ENCODE data around the gene ARHGAP15.

ARHGAP15 gene

DNA sequence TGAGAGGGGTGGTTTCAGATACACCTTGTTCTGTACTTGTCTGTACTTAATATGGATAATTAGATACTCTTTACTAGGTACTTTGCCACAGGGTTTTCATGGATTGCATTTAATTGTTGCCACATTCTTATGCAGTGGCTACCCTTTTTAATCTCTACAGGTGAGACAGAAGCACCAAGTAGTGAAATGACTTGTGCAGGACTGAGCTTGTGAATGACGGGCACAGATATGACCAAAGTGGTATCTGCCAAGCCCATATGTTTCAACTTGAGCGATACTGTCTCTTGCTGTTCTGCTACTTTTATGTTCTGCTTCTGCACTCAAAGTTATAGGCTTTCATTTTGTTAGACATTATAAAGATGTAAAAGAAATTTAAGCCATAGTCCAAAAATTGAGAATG is 288.2 kb downstream of the ARHGAP15 start:
- no peak for DNase-seq

DNA sequence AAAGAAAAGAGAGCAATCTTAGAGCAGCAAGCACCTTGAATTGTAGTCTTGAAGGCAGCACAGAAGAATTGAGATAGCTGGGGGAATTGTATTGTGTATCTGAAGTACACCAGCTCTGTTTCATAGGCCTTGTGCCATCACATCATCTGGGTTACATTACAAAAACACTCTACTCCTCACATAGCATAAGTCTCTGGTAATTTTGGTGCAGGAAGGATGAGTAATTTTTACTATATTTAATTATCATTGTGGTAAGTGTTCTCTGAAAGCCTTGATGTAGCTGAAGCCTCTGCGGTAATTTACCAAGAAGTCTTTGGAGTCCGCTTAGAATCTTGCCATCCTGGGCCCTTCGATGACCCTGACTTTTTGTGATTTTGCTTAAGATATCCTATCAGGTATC is 291.1 kb downstream of the ARHGAP15 start:
- no peak for DNase-seq

DNA sequence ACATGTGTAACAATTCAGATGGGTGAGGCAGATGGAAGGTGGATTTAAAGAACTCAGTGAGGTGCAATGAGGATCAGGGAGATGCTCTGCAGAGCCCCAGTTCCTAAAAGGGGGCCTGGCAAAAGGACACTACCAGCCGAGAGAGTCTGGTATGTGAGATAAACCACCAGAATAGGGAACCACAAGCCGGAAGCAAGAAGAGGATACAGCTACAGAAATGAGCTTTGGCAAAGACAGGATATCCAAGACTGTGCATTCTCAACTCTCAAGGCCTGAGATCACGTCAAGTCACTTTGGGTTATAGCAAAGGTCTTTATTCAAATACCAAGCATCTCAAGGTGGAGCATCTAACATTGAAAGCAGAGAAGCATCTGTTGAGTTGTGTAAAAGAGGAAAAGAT is 293.5 kb downstream of the ARHGAP15 start:
- no peak for DNase-seq

DNA sequence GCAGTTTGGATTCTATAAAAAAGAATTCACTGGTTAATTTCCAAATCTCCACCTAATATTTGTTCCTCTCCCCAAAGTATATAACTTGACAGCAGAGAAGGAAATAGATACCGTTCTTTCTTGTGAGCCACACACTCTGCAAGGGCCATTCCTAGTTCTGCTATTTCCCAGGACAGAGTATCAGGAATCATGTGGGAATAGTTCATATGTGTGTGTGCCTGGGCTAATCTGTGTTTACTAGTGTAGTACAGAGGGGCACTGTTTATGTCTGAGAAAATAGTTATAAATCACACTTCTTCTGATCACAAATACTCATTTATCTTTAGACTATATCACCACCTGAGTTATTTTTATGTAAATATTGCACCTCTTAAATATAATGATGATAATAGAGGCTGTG is 296.7 kb downstream of the ARHGAP15 start:
- no peak for DNase-seq

DNA sequence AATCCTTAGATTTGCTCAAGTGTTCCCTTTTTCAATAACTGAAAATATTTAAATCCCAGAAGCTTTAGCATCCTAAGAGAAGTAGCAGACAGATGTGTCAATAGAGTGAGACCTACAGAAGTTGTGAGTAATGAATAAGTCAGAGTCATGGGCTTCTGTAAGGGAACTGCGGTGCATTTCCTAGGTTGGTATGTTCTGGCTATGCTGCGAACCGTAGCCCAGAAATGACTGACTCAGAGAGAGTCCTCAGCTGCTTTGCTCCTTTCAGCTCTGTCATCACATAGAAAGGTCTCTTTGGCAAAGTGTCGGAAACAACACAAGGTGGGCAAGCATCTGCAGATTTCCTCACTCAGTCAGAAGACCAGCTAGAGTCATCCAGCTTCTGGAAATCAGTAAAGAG is 297.1 kb downstream of the ARHGAP15 start:
- no peak for DNase-seq

DNA sequence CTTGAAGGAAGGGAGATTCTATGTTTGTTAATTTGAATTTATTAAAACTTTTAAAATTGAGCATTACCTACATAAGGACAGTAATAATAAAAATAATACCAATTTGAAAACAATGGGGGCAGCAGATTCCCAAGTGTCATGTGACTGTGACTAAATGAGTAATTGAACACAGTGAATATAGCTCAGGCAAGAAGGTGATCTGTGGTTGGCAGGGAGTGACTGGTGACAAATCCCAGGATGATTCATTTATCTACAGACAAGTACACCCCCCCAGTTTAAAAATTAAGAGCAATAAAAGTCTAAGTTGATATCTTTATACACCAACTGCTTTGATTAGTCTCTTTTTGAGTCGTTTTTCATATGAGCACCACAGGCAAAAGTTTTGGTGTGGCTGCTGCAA is 299.5 kb downstream of the ARHGAP15 start:
- DNase-seq: no peak

DNA sequence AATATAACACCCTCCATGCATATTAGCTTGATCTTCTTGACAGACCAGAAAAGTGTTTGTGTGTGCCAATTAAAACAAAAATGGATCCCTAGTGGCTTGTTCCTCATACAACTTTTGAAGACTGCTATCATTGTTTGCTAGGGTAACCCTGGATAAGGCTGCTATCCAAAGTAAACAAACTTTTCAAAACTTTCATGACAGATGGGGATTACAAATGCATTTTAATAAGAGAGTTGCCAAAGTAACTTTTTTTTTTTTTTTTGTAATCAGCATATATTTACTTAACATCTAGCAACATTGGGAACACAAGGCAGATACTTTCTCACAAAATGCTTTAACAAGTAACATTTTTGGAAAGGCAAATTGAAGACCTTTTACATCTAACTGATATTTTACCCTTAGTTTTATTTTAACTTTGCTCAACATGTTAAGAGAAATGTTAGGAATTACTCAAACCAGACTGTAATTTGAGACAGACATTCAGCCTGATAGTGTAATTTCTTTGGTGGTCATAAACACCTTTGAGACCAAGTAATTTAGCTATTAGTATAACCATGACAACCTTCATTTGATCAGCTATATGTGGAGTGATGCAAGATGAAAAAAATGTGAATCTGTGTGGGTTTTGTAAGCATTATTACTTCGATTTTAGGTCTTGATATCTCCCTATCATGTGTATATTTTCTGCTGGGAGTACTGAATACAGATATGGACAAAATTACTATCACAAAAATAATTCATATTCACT is 300.9 kb downstream of the ARHGAP15 start:
- no peak for DNase-seq

DNA sequence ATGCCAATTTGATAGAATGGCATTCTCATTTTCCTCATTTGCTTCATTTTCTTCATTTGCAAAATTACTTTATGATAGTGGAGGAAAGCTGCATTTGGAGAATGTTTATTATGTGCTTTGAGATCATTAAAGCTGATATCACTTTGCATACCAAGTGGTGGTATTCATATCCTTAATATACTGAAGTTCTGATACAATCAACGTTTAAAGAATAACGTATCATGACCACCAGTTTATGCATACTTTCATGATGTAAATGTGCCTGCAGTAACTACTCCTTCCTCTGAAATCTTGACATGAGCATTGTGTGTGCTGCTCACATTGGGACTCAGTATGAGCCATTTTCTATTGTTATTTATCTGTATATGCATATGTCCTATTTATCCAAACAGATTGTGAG is 302.1 kb downstream of the ARHGAP15 start:
- no peak for DNase-seq

DNA sequence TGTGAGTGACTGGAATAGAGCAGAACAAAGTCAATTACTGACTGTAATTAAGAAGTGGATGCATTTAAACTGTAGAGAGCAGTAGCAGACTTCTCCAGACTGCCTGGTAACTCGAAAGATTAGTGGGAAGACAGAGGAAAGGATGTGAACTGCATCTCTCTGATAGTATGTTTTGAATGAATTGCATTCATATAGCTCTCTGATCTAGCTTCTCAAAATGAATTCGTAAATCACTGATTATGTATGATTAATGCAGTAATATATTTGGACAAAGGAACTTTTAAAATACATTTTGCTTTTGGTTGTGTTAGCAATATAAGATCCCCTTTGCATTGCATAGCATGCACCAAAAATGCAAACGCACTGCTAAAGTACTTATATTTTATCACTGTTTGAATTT is 304.0 kb downstream of the ARHGAP15 start:
- no peak for DNase-seq

DNA sequence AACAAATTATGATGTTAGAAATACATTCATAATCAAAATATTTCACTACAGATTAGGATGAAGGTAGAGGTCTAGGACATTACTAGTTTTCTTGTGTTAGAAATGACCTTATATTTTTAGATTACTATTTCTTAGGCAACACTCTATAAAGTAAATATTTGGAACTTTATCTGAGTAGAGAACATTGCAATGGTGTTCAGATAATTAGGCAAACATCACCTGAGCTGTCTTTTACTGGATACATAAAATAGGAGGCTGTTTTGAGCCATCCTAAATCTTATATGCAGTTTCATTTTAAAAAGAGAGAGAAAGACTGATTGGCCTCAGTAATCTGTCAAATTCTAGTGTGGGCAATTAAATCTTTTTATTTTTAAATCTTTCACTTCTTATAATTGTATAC is 304.6 kb downstream of the ARHGAP15 start:
- no peak for DNase-seq

DNA sequence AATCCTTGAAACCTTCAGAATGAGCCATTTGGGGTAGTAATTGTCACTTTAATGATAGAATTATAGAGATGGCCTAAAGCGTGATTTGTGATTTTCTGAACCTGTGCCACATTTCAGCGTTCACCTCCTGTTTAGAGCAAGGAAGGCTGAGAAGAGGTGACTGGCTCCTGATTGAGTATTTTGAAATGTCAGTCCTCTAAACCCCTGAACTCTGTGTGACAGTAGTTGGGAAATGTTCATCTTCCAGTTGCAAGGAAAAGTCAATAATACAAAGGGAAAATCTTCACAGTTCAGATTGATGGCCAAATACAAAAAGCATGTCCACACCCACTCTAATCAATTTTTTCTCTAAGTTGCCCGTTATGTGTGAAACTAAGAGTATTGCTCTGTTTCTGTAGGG is 305.2 kb downstream of the ARHGAP15 start:
- DNase-seq: no peak

DNA sequence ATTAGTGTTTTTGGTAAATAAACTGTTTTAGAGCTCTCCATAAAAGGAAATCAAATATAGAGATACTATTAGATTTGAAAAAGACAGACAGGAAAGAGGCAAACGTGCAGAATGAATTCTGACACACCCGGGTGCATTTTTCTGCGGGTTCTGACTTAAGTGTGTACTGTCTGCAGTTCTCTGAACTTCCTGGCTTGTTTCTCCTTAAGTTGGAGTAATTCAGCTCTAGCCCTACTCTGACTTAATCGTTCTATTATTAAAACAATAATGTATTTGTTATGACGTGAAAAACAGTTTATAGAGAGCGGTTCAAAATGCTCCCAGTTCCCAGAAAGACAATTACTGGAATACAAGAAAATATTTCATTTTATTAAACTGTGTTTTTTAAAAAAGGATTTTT is 305.9 kb downstream of the ARHGAP15 start:
- DNase-seq: no peak

DNA sequence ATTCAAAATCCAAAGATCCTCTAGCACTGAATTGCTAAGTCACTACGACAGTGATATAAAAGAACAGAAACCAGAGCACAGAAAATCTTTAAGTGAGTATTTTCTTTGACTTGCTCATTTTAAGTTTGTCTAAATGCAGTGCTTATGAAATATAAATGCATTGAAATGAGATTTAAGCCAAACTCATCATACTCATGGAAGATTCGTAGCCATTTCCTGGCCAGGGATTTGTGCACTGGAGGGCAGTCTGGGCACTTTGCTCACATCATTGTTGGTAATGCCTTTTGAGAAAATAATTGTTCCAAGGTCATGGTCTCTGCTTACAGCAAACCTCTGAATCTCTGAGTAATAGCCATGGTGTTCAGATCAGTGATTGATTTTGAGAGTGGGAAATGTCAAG is 307.7 kb downstream of the ARHGAP15 start:
- DNase-seq: no peak

DNA sequence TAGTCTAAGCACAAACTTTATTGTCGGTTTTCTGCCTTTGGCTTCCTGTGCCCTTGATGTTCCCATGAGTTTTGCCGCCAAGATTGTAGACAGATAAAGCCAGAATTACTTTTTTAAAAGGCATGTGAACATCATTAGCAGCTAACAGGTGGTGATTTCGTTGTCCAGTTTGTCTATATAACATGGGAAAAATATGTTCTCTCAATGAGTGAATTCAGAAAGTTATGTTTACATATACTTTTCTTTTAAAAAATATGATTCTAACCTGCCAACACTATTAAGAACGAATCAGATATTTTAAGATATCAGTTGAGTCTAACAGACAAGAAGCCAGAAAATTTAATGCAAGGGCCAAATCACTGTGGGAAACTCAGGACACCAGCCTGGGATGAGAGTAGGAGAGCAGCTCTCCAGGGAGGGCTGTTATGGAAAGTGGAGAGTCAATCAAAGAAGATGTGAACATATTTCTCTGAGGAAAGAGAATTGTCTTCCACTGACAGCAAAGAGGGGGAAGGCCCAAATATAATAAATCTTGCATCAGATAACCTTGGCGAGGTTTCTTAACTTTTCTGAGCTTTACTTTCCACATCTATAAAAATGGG is 311.3 kb downstream of the ARHGAP15 start:
- no peak for DNase-seq

DNA sequence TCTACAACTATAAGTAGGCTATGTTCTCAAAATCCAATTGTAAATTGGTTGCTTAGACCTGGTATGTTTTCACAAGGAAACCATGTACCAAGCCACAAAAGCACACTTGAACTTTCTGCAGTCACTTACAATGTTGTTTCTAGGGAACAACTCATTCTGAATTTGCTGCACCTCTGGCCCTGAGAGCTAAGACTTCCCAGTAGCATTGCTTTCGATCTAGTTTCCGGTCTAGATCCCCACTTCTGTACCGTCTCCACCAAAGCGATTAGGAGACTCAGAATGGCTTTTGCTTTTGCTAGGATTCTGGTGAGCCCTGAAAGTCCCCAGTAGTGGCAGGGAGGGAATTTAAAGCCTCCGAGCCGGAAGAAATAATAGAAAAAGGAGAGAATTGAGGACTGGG is 313.0 kb downstream of the ARHGAP15 start:
- DNase-seq: no peak

DNA sequence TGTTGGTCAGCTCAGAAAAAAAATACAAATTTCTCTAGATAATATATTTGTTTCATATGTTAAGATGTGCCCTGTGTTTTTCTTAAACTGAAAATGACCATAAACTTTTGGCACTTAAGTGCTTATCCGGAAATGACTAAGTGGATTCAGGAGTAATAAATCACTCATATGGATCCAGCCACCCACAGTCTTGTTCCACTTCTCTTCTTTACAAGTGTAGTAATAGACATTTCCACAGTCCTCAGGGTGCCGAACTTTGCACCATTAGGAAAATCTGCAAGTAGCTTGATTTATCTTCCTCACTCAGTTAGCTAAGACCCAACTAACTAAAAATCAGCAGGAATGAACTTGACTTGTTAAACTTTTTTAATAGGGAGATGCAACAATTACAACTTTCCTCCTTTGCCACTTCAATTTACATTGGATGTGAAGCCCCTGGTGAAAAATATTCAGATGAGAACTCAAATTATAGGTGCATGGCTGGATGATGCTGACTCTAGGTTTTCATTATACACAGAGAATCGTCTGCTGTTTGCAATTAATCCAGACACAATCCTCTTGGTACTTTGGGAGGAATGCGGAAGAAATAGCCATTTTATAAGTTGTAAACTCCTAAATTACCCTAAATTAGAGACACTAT is 322.5 kb downstream of the ARHGAP15 start:
- no peak for DNase-seq

DNA sequence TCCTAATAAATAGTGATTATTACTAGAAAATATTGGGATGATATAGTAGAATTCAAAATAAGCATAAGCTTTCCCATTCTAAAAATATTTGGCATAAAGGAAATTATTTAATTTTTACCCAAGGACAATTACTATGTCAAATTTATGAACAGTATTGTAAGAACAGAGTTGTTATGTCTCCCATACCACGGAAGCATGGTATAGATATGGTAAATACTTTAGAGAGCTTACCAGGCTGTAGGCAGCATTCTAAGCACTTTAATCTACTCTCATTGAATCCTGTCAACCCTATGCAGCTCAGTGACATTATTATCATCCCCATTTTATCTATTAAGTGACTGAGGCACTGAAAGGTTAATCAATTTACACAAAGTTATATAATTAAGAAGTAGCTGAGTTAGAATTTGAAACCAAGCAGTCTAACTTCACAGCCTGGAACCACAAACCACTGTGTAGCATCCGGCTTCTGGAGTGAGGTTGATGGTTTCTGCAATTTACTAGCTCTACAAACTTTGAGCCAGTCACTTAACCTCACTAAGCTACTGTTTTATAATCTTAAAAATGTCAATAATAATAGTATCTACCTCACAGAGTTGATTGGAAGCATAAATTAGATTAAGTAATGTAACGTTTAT is 323.7 kb downstream of the ARHGAP15 start:
- DNase-seq: no peak

DNA sequence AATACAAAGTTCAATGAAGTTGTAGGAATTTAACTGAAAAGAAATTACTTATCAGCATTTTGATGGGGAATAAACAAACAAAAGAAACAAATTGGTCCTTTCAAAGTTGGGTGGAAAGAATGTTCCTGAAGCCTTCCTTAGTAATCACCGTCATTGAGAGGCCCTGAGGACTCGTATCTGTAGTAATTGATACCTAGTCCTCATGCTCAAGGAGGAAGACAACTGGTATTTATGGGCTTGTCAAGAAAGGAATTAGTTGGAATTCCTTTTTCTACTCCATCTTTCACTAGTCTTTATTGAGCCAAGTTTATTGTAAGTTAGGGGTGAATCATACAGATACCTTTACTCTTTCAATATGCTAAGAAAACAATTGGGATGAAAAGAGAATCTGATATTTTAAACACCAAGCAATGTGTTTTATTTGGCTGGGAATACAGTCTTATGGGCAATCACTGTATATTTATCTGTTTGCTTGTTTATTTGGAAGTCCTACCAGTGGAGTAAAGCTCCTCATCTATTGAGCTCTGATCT is 324.8 kb downstream of the ARHGAP15 start:
- no peak for DNase-seq

DNA sequence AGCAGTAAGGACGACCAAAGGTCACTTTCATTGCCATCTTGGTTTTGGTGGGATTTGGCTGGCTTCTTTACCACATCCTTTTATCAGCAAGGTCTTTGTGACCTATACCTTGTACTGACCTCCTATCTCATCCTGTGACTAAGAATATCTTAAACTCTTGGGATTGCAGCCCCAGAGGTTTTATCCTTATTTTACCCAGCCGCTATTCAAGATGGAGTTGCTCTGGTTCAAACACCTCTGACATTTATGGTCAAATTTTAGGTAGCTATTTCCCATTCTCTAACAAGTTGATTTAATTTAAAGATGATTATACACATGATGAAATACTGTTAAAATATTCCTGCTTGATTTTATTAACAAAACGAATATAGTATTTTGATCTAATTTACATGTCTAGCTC is 326.1 kb downstream of the ARHGAP15 start:
- no peak for DNase-seq

DNA sequence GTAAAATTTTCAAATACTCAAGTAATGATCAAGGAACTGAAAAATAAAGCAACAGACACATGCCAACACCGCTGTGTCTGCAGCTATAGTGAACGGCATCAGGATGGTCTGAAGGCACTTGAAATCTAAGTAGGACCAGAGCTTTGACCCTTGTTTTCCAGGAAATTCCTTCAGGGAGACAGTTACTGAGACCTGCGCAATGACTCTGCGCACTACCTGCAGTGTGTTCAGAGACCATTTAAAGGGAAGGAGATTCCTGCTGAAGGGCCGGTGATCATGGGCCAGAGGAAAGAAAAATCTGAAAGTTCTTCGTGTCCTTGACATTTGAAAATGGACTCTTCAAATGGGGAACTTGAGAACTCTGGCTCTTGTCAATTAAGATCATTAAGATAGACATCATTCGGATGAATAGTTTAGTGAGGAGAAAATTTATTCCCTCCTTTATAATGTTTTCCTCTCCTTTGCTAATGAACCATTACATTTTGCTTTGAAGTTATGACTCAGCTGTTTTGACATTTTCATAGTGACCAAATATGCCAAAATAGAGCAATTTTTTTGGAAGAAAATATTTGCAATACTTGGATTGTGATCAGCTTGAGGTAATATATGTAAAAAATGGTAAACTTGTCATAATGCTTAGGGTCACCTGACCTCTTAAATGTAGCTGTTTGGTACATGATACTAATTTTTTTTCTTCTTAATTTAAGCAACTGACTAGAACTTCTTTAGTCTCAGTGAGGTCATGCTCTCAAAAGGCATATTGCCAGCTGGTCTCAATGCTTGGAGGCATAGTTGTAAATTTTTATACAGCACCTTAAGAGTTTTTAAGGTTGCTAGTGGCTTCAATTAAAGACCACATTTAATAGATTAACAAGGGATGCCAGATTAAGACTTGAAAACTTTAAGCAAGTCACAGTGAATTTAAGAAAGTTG is 329.3 kb downstream of the ARHGAP15 start:
- no peak for DNase-seq

DNA sequence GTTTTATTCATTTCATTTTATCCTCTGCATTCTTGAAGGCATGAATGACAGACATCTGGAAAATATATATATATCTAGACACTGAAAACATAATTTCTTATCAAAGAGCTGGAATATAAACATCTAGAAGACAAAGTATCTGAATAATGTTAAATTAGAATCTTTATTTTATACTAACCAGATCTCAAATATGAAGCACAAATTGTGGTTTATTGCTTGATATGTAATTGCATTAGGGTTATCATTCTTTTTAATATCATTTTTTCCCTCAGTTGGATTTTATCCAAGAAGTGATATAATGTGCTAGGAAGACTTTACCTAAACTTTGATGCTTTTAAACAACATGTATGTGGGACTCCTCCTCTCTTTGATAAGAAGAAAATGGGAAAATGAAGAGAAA is 331.2 kb downstream of the ARHGAP15 start:
- DNase-seq: no peak

DNA sequence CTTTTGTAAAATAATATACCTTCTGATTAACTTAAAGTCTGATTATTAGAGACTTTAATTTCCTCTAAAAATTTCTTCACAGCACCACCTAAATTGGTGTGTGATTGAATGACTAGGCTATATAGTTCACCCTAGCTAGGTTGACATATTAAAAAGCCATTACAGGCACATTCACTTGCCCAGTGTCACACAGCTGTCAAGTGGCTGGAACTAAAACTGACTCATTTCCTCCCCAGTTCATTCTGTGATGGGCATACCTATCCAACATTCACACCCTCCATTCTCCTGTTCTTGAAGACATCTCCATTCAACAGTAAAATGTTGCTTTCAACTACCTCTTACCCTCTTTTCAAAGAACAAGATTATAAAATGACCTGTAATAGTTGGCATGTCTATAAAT is 334.5 kb downstream of the ARHGAP15 start:
- DNase-seq: no peak

DNA sequence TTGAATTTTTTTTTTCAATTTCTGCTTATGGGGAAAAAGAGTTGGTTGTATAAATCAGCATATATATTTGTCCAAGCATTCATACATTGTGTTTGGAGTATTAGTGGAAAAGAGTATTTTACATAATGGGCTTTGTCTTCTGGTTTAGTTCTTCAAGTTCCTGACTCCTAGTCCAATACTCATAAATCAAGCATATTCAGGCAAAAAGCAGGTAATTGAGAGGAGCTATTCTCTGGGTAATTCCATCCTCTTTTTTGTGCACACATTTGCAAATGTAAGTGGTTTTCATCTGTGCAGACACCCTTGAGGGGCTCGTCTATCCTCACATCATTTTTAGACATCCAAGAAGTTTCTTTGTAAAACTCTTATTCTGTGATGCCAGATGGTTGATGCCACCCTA is 337.2 kb downstream of the ARHGAP15 start:
- no peak for DNase-seq

Data from retina (tissue), 1 donor.